Measurements from ENCODE around the gene CCR3. TPM values are rescaled to one million over a fixed set of nuclear protein-coding genes. Genes with fewer than 3 reads are reported as not detected.

CCR3 gene
- total RNA-seq, 4 donors from 2014 or later, result not detected

DNA sequence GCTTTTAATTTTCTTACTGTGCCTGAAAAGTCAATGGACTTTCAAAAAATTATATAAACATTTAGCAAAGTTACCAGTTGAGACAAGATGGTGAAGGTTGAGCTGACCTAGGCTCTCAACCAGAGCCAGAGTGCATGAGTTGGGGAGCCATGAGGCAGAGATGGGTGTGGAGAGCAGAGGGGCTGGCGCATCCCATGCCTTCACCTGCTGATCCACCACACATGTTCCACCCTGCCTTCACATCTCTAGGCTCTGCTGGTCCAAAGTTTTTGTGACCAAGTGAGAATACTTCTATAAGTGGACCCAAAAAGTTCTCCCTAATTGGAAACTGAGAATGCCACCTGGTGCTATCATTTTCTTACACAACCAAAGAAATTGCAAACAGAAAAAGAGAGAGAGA is 47.3 kb downstream of the CCR3 start:
- no peaks in the 10 kb centered on the region for H3K27me3 ChIP-seq
- no peak overlapping the region for H3K27ac ChIP-seq
- TF ChIP-seq EP300 (IDR thresholded peaks at IDR 0.05) (no peak), CTCF (IDR thresholded peaks at IDR 0.05) (no peak), POLR2A (IDR thresholded peaks at IDR 0.05) (no peak)
- H3K36me3 ChIP-seq, result no peaks in the 10 kb centered on the region
- 90 to 100% methylated on average over 1 of the region's 1 CpG for WGBS, 2 donors
- no peaks in the 10 kb centered on the region for H3K4me1 ChIP-seq
- no peak overlapping the region for H3K4me3 ChIP-seq
- no peaks in the 10 kb centered on the region for H3K9me3 ChIP-seq
- no peak for DNase-seq (ENCODE audit: low spot score in 2 of 2)

DNA sequence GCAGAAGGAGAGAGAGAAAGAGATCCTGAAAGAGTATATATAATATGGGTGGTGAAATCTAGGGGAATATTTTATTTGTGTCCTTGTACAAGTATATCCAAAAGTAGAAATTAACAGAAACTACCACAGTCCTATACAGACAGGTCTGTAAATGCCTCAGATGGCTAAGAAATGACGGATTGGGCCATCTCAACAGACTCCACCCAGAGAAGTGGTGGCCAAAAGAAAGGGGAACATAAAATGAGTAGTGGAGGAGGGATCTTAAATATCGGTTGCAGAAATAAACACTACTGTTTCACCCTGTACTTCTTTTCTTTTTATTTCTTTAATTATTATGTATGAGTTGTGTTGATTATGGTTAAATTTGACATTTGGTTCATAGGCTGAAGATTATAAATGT is 47.7 kb downstream of the CCR3 start:
- no peak for TF ChIP-seq CTCF (IDR thresholded peaks at IDR 0.05)
- TF ChIP-seq POLR2A (IDR thresholded peaks at IDR 0.05), result no peak
- TF ChIP-seq EP300 (IDR thresholded peaks at IDR 0.05), result no peak
- 66 to 75% methylated on average over 2 of the region's 2 CpGs for WGBS, 2 donors
- H3K4me1 ChIP-seq, result no peaks in the 10 kb centered on the region
- no peaks in the 10 kb centered on the region for H3K36me3 ChIP-seq
- H3K4me3 ChIP-seq, result no peak overlapping the region
- DNase-seq (ENCODE audit: low spot score in 2 of 2), result no peak
- H3K27ac ChIP-seq, result no peak overlapping the region
- H3K27me3 ChIP-seq, result no peaks in the 10 kb centered on the region
- H3K9me3 ChIP-seq, result no peaks in the 10 kb centered on the region

DNA sequence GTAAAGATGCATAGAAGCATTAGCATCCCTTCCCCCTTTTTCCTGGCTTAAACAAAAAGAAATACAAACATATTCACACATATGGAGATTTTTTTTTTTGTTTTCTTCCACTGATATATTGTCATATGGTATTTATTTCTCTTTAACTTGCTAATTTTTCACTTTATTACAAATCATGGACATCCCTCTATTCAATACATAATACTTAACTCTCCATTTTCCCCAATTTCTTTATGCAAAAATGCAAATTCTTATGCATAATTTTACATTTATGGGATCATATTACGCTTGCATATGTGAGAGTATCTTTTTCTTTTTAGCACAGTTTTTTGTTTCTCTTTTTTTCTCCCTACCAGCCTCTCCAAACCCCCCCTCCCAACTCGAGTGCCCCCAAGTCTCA is 48.8 kb downstream of the CCR3 start:
- Histone ChIP-seq H3K4me3 (no peak overlapping the region), H3K36me3 (no peaks in the 10 kb centered on the region), H3K27me3 (no peaks in the 10 kb centered on the region), H3K27ac (no peak overlapping the region), H3K9me3 (no peaks in the 10 kb centered on the region), H3K4me1 (no peaks in the 10 kb centered on the region)
- TF ChIP-seq EP300 (IDR thresholded peaks at IDR 0.05) (no peak), CTCF (IDR thresholded peaks at IDR 0.05) (no peak), POLR2A (IDR thresholded peaks at IDR 0.05) (no peak)
- DNase-seq (ENCODE audit: low spot score in 2 of 2), result no peak
- 69 to 72% methylated on average over 2 of the region's 2 CpGs for WGBS, 2 donors

DNA sequence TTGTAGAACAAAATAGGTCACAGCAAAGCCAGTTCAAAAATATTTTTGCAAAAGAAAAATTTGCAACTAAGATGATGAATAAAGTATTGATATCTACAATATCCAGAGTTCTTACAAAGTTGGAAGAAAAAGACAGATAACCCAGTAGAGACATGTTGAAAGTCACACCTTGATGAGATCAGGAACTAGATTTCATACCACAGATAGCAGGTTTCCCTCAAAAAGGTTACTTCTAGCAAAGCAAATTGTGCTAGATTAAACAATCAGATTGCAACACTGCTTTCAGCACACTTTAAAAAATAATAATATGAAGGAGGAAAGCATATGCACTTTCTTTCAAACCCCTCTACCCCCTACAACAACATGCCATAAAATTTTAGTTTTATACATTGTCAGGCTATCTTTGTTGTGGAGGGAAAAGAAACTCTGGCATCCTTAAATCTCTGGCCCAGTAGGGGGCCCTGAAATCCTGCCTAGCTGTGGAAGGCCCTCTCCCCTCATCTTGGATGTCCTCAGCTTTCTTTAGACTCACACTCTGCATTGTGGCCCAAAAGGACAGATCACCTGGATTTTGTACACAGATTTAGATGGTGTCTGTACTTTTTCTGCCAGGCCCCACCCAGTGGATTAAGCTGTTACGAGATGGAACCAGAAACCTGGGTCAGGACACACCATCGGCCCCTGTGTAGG is 50.9 kb downstream of the CCR3 start:
- 67 to 100% methylated on average over 2 of the region's 2 CpGs for WGBS, 2 donors
- H3K36me3 ChIP-seq, result no peaks in the 10 kb centered on the region
- no peak overlapping the region for H3K27ac ChIP-seq
- H3K9me3 ChIP-seq, result no peaks in the 10 kb centered on the region
- peaks cover 0 to 8% (median under 1%) of the 10 kb centered on the region in 4 donors for H3K4me1 ChIP-seq
- TF ChIP-seq POLR2A (IDR thresholded peaks at IDR 0.05) (no peak), EP300 (IDR thresholded peaks at IDR 0.05) (no peak), CTCF (IDR thresholded peaks at IDR 0.05) (no peak)
- no peaks in the 10 kb centered on the region for H3K27me3 ChIP-seq
- no peak for DNase-seq (ENCODE audit: low spot score in 2 of 2)
- H3K4me3 ChIP-seq, result no peak overlapping the region

GRCh38 chr3:46293991-46294833 is 52.0 kb downstream of the CCR3 start:
- Histone ChIP-seq H3K4me3 (no peak overlapping the region), H3K4me1 (peaks cover 0 to 11% (median 1%) of the 10 kb centered on the region in 4 donors), H3K27ac (no peak overlapping the region), H3K27me3 (no peaks in the 10 kb centered on the region), H3K36me3 (no peaks in the 10 kb centered on the region), H3K9me3 (no peaks in the 10 kb centered on the region)
- TF ChIP-seq EP300 (IDR thresholded peaks at IDR 0.05) (no peak), POLR2A (IDR thresholded peaks at IDR 0.05) (no peak), CTCF (IDR thresholded peaks at IDR 0.05) (no peak)
- no peak for DNase-seq (ENCODE audit: low spot score in 2 of 2)
- 70 to 80% methylated on average over 4 of the region's 4 CpGs for WGBS, 2 donors

All from tibial nerve (tissue), 4 donors.